ENCODE data around the gene PBOV1.
"Not testable (repeated sequence)": the region's sequence is repeated elsewhere in the genome, so short reads cannot be mapped to it uniquely, and the experiment has no call there.

PBOV1 gene

GRCh38 chr6:138219901-138220300 lies 1.6 kb upstream of the PBOV1 start:
- Histone ChIP-seq H3K36me3 (no peaks in the 10 kb centered on the region), H3K4me3 (ENCODE audit: low read depth, low read length) (no peak overlapping the region), H3K4me1 (no peaks in the 10 kb centered on the region), H3K27me3 (no peaks in the 10 kb centered on the region; the same call in 1 of the 2 replicates), H3K9me3 (no peaks in the 10 kb centered on the region)
- DNase-seq, result no peak
- no peak for TF ChIP-seq CTCF (IDR thresholded peaks at IDR 0.05; ENCODE audit: low read depth, low read length)

- H3K4me3 ChIP-seq (ENCODE audit: low read depth, low read length), result no peak overlapping the region
- no peaks in the 10 kb centered on the region; the same call in 1 of the 2 replicates for H3K27me3 ChIP-seq
- no peaks in the 10 kb centered on the region for H3K9me3 ChIP-seq
- no peaks in the 10 kb centered on the region for H3K36me3 ChIP-seq
- no peak for TF ChIP-seq CTCF (IDR thresholded peaks at IDR 0.05; ENCODE audit: low read depth, low read length)
- DNase-seq, result no peak
- H3K4me1 ChIP-seq, result no peaks in the 10 kb centered on the region
Observed at GRCh38 chr6:138219398-138219797, 1.1 kb upstream of the PBOV1 start.

GRCh38 chr6:138215093-138215782 lies 3.1 kb downstream of the PBOV1 start:
- no peaks in the 10 kb centered on the region; the same call in 1 of the 2 replicates for H3K9me3 ChIP-seq
- no peaks in the 10 kb centered on the region for H3K27me3 ChIP-seq
- no peaks in the 10 kb centered on the region for H3K4me1 ChIP-seq
- H3K36me3 ChIP-seq, result no peaks in the 10 kb centered on the region
- DNase-seq, result no peak
- H3K4me3 ChIP-seq (ENCODE audit: low read depth, low read length), result no peak overlapping the region
- no peak for TF ChIP-seq CTCF (IDR thresholded peaks at IDR 0.05; ENCODE audit: low read depth, low read length)

- DNase-seq; H3K27me3 ChIP-seq; H3K36me3 ChIP-seq; H3K4me1 ChIP-seq; H3K9me3 ChIP-seq; H3K4me3 ChIP-seq (ENCODE audit: low read depth, low read length): not testable (repeated sequence)
Observed at GRCh38 chr6:138212530-138212929, 5.8 kb downstream of the PBOV1 start.

GRCh38 chr6:138211601-138212000 lies 6.7 kb downstream of the PBOV1 start:
- Histone ChIP-seq H3K4me3 (ENCODE audit: low read depth, low read length) (no peak overlapping the region), H3K4me1 (no peaks in the 10 kb centered on the region), H3K27me3 (no peaks in the 10 kb centered on the region), H3K36me3 (no peaks in the 10 kb centered on the region), H3K9me3 (no peaks in the 10 kb centered on the region; the same call in 1 of the 2 replicates)
- no peak for DNase-seq
- no peak for TF ChIP-seq CTCF (IDR thresholded peaks at IDR 0.05; ENCODE audit: low read depth, low read length)

GRCh38 chr6:138211048-138211581 lies 7.2 kb downstream of the PBOV1 start:
- Histone ChIP-seq H3K27me3 (no peaks in the 10 kb centered on the region), H3K4me1 (no peaks in the 10 kb centered on the region), H3K4me3 (ENCODE audit: low read depth, low read length) (no peak overlapping the region), H3K9me3 (no peaks in the 10 kb centered on the region; the same call in 1 of the 2 replicates), H3K36me3 (no peaks in the 10 kb centered on the region)
- DNase-seq, result no peak
- TF ChIP-seq CTCF (IDR thresholded peaks at IDR 0.05; ENCODE audit: low read depth, low read length), result no peak

Data from BE2C (cell line).